ENCODE results near the gene TBX6.

TBX6 gene

DNA sequence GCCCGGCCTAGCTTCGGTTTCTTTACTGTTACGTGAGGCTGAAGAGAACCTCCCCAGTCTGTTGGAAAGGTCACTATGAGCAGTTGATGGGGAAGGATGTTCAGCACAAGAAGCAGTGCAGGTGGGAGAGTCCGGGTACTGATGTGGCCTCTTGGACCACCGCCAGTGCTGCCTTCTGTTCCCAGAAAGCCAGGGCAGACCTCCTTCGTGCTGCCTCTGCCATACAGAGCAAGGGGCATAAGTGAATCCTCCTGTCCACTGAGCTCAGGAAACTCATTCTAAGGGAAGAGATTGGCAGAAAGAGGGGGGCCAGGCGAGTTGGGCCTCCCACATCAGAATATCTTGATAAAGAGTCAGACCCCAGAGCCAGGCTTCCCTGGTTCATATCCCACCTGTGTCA lies 12.2 kb downstream of the TBX6 start:
- Histone ChIP-seq H4K20me1 (ENCODE audit: insufficient read depth, low read length) (no peaks in the 10 kb centered on the region), H3K36me3 (ENCODE audit: insufficient read depth, low read length) (peaks cover 70% of the 10 kb centered on the region), H3K4me3 (ENCODE audit: low read depth, low read length, poor library complexity, severe bottlenecking) (no peak overlapping the region), H3F3A (ENCODE audit: insufficient read depth, low read length) (no peaks in the 10 kb centered on the region), H3K79me2 (ENCODE audit: insufficient read depth, low read length) (peaks cover 29% of the 10 kb centered on the region), H3K9me2 (ENCODE audit: low read depth, low read length) (no peaks in the 10 kb centered on the region), H3K4me2 (ENCODE audit: low read length) (no peak overlapping the region), H2AFZ (ENCODE audit: low read length) (no peak overlapping the region), H3K27me3 (ENCODE audit: insufficient read depth, low read length) (no peaks in the 10 kb centered on the region), H3K27ac (ENCODE audit: low read depth, low read length, poor library complexity, severe bottlenecking) (no peak overlapping the region), H3K9ac (ENCODE audit: low read length) (no peak overlapping the region), H3K4me1 (ENCODE audit: insufficient read depth, low read length, severe bottlenecking) (peaks cover 32% of the 10 kb centered on the region), H3K9me3 (ENCODE audit: low read length) (no peaks in the 10 kb centered on the region)
- no peak for TF ChIP-seq EZH2 (IDR thresholded peaks at IDR 0.05; ENCODE audit: borderline replicate concordance, low read length)

DNA sequence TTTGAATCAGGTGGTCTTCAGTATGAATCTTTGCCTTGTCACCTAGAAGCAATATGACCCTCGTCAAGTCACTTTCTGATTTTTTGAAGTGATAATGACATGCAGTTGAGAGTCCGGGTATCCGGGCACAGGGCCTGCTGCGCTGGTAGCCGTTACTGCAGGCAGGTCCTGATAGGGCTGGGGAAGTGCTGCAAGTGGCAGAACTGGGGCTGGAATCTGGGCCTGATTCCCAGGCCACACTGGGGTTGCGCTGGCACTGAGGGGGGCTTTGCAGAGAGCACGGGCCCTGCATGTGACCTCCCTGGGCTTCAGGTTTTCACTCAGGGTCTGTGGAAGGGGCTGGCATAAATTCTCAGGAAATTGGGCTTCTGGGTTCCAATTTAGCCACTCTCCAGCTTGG lies 13.0 kb downstream of the TBX6 start:
- Histone ChIP-seq H3K79me2 (ENCODE audit: insufficient read depth, low read length) (peaks cover 29% of the 10 kb centered on the region), H3K4me2 (ENCODE audit: low read length) (no peak overlapping the region), H3K9me2 (ENCODE audit: low read depth, low read length) (no peaks in the 10 kb centered on the region), H3K36me3 (ENCODE audit: insufficient read depth, low read length) (peaks cover 63% of the 10 kb centered on the region), H3F3A (ENCODE audit: insufficient read depth, low read length) (peaks cover under 1% of the 10 kb centered on the region; the same call in 1 of the 2 replicates), H3K9ac (ENCODE audit: low read length) (no peak overlapping the region; the same call in 1 of the 2 replicates), H3K9me3 (ENCODE audit: low read length) (no peaks in the 10 kb centered on the region), H2AFZ (ENCODE audit: low read length) (no peak overlapping the region), H3K27me3 (ENCODE audit: insufficient read depth, low read length) (no peaks in the 10 kb centered on the region), H3K4me3 (ENCODE audit: low read depth, low read length, poor library complexity, severe bottlenecking) (no peak overlapping the region), H3K4me1 (ENCODE audit: insufficient read depth, low read length, severe bottlenecking) (peaks cover 39% of the 10 kb centered on the region), H4K20me1 (ENCODE audit: insufficient read depth, low read length) (no peaks in the 10 kb centered on the region), H3K27ac (ENCODE audit: low read depth, low read length, poor library complexity, severe bottlenecking) (no peak overlapping the region)
- no peak for TF ChIP-seq EZH2 (IDR thresholded peaks at IDR 0.05; ENCODE audit: borderline replicate concordance, low read length)
- TF ChIP-seq, protein P1, sequence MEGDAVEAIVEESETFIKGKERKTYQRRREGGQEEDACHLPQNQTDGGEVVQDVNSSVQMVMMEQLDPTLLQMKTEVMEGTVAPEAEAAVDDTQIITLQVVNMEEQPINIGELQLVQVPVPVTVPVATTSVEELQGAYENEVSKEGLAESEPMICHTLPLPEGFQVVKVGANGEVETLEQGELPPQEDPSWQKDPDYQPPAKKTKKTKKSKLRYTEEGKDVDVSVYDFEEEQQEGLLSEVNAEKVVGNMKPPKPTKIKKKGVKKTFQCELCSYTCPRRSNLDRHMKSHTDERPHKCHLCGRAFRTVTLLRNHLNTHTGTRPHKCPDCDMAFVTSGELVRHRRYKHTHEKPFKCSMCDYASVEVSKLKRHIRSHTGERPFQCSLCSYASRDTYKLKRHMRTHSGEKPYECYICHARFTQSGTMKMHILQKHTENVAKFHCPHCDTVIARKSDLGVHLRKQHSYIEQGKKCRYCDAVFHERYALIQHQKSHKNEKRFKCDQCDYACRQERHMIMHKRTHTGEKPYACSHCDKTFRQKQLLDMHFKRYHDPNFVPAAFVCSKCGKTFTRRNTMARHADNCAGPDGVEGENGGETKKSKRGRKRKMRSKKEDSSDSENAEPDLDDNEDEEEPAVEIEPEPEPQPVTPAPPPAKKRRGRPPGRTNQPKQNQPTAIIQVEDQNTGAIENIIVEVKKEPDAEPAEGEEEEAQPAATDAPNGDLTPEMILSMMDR (IDR thresholded peaks at IDR 0.05; ENCODE audit: low read length), result no peak

DNA sequence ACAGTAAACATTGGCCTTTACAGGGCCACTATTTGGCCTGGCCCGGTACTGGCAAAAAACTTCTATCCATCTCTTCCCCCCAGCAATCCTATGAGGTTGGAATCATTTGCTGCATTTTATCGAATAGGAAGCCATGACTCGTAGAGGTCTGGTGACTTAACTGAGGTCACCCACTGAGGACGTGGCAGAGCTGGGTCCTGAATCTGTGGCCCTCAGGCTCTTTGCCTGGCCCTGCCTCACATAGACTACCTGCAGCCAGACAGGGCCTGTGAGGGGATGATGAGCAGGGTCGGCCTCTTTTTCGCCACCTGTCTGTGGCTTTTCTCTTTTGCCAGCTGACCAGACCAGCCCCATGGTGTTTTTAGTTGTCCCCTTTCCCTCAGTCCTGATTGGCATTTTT lies 14.1 kb downstream of the TBX6 start:
- Histone ChIP-seq H3K4me3 (ENCODE audit: low read depth, low read length, poor library complexity, severe bottlenecking) (peak overlapping the region; percentile 82), H3K4me1 (ENCODE audit: insufficient read depth, low read length, severe bottlenecking) (peaks cover 41% of the 10 kb centered on the region), H3K36me3 (ENCODE audit: insufficient read depth, low read length) (peaks cover 56% of the 10 kb centered on the region), H2AFZ (ENCODE audit: low read length) (no peak overlapping the region), H3K9me2 (ENCODE audit: low read depth, low read length) (no peaks in the 10 kb centered on the region), H3K9ac (ENCODE audit: low read length) (peak overlapping the region; percentile 78), H3K27ac (ENCODE audit: low read depth, low read length, poor library complexity, severe bottlenecking) (no peak overlapping the region), H3K27me3 (ENCODE audit: insufficient read depth, low read length) (no peaks in the 10 kb centered on the region), H3F3A (ENCODE audit: insufficient read depth, low read length) (peaks cover 6% of the 10 kb centered on the region; the same call in 1 of the 2 replicates), H3K9me3 (ENCODE audit: low read length) (no peaks in the 10 kb centered on the region), H3K79me2 (ENCODE audit: insufficient read depth, low read length) (peaks cover 29% of the 10 kb centered on the region), H4K20me1 (ENCODE audit: insufficient read depth, low read length) (no peaks in the 10 kb centered on the region), H3K4me2 (ENCODE audit: low read length) (peak overlapping the region; percentile 82)
- TF ChIP-seq, protein P1 (IDR thresholded peaks at IDR 0.05; ENCODE audit: low read length), result no peak
- TF ChIP-seq EZH2 (IDR thresholded peaks at IDR 0.05; ENCODE audit: borderline replicate concordance, low read length), result no peak

DNA sequence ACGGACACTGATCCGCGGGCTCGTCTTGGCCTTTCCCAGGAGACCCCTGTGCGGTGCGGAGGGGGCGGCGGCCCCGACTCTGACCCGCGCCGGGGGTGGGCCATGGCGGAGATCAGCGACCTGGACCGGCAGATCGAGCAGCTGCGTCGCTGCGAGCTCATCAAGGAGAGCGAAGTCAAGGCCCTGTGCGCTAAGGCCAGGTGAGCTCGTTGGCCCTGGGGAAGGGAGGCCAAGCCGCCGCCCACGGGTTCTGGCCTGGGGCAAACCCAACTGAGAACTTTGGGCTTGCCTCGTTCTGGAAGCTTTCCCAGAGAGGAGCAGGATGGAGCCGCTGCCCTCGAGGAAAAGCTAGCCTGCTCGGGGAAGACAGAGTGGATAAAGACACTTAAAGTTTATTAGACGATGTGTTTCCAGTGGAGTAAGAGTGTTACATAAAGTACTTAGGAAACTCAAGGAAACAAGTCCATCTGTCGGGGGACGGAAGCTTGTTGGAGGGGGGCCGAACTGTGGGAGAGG lies 15.4 kb downstream of the TBX6 start:
- Histone ChIP-seq H2AFZ (ENCODE audit: low read length) (no peak overlapping the region), H3F3A (ENCODE audit: insufficient read depth, low read length) (peaks cover 8% of the 10 kb centered on the region; the same call in 1 of the 2 replicates)

More for the DNA sequence above, 15.4 kb downstream of the TBX6 start:
- Histone ChIP-seq H3K4me1 (ENCODE audit: insufficient read depth, low read length, severe bottlenecking) (peaks cover 41% of the 10 kb centered on the region), H3K36me3 (ENCODE audit: insufficient read depth, low read length) (peaks cover 59% of the 10 kb centered on the region), H3K9me2 (ENCODE audit: low read depth, low read length) (no peaks in the 10 kb centered on the region), H3K4me2 (ENCODE audit: low read length) (peak overlapping the region; percentile 82), H3K9me3 (ENCODE audit: low read length) (no peaks in the 10 kb centered on the region), H4K20me1 (ENCODE audit: insufficient read depth, low read length) (no peaks in the 10 kb centered on the region), H3K4me3 (ENCODE audit: low read depth, low read length, poor library complexity, severe bottlenecking) (peak overlapping the region; percentile 82), H3K27me3 (ENCODE audit: insufficient read depth, low read length) (no peaks in the 10 kb centered on the region), H3K9ac (ENCODE audit: low read length) (peak overlapping the region; percentile 78), H3K79me2 (ENCODE audit: insufficient read depth, low read length) (peaks cover 29% of the 10 kb centered on the region), H3K27ac (ENCODE audit: low read depth, low read length, poor library complexity, severe bottlenecking) (no peak overlapping the region)
- TF ChIP-seq EZH2 (IDR thresholded peaks at IDR 0.05; ENCODE audit: borderline replicate concordance, low read length), result no peak
- TF ChIP-seq, protein P1 (IDR thresholded peaks at IDR 0.05; ENCODE audit: low read length), result no peak
